IPS-20b (cell line): ENCODE data around the gene C2CD4B.

Source experiments
- H3K27ac ChIP-seq: one replicate; pipeline ENCODE4 v1.5.1; 2013; ENCODE audit warnings: low read length
- H3K27me3 ChIP-seq: 2 replicates; pipeline ENCODE4 v1.6.1; 2013; ENCODE audit warnings: mild to moderate bottlenecking, low read length, inconsistent platforms; ENCODE audit not compliant: insufficient read depth
- H3K36me3 ChIP-seq: 2 replicates; pipeline ENCODE4 v1.6.1; 2013; ENCODE audit warnings: low read depth, mild to moderate bottlenecking, inconsistent platforms, low read length, moderate library complexity; ENCODE audit not compliant: insufficient read depth
- H3K4me1 ChIP-seq: 2 replicates; pipeline ENCODE4 v1.6.1; 2013; ENCODE audit warnings: mild to moderate bottlenecking, control low read depth, inconsistent platforms, low read length, moderate library complexity; ENCODE audit not compliant: insufficient read depth
- H3K4me3 ChIP-seq: 2 replicates; pipeline ENCODE4 v1.5.1; 2013; ENCODE audit warnings: mild to moderate bottlenecking, low read length, inconsistent platforms
- H3K9ac ChIP-seq: 2 replicates; pipeline ENCODE4 v1.6.1; 2013; ENCODE audit warnings: low read depth, mild to moderate bottlenecking, inconsistent platforms, low read length, moderate library complexity
- H3K9me3 ChIP-seq: 2 replicates; pipeline ENCODE4 v1.6.1; 2013; ENCODE audit warnings: mild to moderate bottlenecking, low read depth, low read length, inconsistent platforms; ENCODE audit not compliant: insufficient read depth

The C2CD4B gene

DNA sequence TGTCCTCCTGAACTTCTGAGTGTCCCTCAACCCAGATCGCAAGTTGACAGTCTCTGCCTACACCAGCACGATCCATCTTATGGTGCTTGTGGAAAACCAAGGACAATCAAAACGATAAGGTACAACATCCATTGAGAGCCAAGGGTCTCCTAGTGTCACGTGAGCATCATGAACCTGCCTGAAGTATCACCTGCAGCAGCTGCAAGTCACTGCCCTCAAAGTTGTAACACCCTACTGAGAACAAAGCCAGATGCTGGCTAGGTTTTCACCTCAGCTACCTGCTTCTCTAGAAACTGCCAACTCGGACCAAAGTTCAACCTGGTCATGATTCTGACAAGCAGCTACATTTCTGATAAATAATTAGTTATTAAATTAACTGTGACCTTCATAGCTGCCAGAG lies 17.5 kb downstream of the C2CD4B start:
- H3K4me1 ChIP-seq: peaks cover 6% of the 10 kb centered on the region; the same call in 1 of the 2 replicates
- H3K9me3 ChIP-seq: no peaks in the 10 kb centered on the region
- H3K36me3 ChIP-seq: no peaks in the 10 kb centered on the region
- no peak overlapping the region for H3K4me3 ChIP-seq
- no peak overlapping the region for H3K9ac ChIP-seq
- no peaks in the 10 kb centered on the region for H3K27me3 ChIP-seq
- no peak overlapping the region for H3K27ac ChIP-seq

DNA sequence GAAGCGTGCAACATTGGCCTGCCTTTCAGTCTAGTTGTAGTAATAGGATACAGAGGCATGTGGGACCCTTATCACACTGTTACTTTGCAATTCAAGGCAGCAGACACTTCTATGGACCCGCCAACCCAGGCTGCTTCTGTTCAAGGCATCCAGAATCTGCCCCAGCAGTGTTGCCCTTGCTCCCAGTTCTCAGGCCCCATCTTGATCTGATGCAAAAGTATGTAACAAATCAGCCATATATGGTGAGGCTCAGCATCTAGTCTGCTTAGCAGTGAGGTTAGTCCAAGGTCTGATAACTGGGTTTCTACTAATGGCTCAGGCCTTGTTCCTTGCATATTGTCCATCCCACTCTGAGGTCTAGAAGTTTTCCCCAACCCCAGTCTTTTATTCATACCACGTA lies 17.9 kb downstream of the C2CD4B start:
- no peaks in the 10 kb centered on the region for H3K27me3 ChIP-seq

DNA sequence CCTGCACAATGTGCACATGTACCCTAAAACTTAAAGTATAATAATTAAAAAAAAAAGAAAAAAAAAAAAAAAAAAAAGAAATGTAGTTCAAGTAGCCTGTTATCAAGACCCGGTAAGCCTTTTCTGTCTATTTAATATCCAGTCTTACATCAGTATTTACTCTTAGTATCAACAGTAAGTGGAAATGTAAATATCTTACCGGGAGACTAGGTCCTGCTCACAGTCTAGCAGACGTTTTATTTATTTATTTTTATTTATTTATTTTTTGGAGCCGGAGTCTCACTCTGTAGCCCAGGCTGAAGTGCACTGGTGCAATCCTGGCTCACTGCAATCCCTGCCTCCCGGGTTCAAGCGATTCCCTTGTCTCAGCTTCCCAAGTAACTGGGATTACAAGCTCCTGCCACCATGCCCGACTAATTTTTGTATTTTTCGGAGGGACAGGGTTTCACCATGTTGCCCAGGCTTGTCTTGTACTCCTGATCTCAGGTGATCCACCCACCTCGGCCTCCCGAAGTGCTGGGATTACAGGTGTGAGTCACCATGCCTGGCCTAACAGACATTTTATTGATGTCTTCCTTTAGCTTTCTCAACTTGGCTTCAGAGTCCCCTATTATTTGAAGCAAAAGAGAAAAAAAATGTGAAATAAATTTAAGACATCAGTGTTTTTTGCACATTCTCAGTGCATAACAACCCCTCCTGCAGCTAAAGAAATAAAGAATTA lies 19.9 kb downstream of the C2CD4B start:
- Histone ChIP-seq H3K9me3 (no peaks in the 10 kb centered on the region), H3K4me3 (no peak overlapping the region), H3K27ac (no peak overlapping the region), H3K4me1 (peaks cover 12% of the 10 kb centered on the region; the same call in 1 of the 2 replicates), H3K36me3 (no peaks in the 10 kb centered on the region), H3K9ac (no peak overlapping the region), H3K27me3 (no peaks in the 10 kb centered on the region)

More for the DNA sequence above, 17.9 kb downstream of the C2CD4B start:
- Histone ChIP-seq H3K4me3 (no peak overlapping the region), H3K9me3 (no peaks in the 10 kb centered on the region), H3K9ac (no peak overlapping the region), H3K27ac (no peak overlapping the region), H3K36me3 (no peaks in the 10 kb centered on the region), H3K4me1 (peaks cover 10% of the 10 kb centered on the region; the same call in 1 of the 2 replicates)

- Histone ChIP-seq H3K27ac (no peak overlapping the region), H3K4me1 (peaks cover 12% of the 10 kb centered on the region; the same call in 1 of the 2 replicates), H3K9ac (no peak overlapping the region), H3K36me3 (no peaks in the 10 kb centered on the region), H3K4me3 (peak overlapping the region; percentile 46; the same call in 1 of the 2 replicates), H3K9me3 (no peaks in the 10 kb centered on the region), H3K27me3 (no peaks in the 10 kb centered on the region)
Measured at GRCh38 chr15:62142736-62143135, 22.3 kb downstream of the C2CD4B start.

- Histone ChIP-seq H3K9ac (no peak overlapping the region), H3K4me3 (peak overlapping the region; percentile 46; the same call in 1 of the 2 replicates), H3K4me1 (peaks cover 12% of the 10 kb centered on the region; the same call in 1 of the 2 replicates), H3K36me3 (no peaks in the 10 kb centered on the region), H3K9me3 (no peaks in the 10 kb centered on the region), H3K27ac (no peak overlapping the region), H3K27me3 (no peaks in the 10 kb centered on the region)
Measured at GRCh38 chr15:62141643-62142588, 23.2 kb downstream of the C2CD4B start.

DNA sequence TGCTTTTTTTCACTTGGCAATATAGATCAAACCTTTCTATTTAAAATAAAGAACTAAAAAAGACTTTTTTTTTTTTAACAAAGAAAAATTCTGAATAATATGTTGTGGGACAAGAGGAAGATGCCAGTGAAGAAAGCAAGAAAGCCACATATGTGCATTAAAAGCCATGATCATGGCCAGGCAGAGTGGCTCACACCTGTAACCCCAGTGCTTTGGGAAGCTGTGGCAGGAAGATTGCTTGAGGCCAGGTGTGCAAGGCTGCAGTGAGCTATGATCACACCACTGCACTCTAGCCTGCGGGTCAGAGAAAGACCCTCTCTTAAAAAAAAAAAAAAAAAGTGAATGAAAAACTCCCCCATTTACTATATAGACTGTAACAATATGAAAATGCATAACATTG lies 23.9 kb downstream of the C2CD4B start:
- no peaks in the 10 kb centered on the region for H3K36me3 ChIP-seq
- no peak overlapping the region for H3K4me3 ChIP-seq
- no peaks in the 10 kb centered on the region for H3K27me3 ChIP-seq
- no peak overlapping the region for H3K27ac ChIP-seq
- H3K9ac ChIP-seq: no peak overlapping the region
- H3K9me3 ChIP-seq: no peaks in the 10 kb centered on the region
- peaks cover 12% of the 10 kb centered on the region; the same call in 1 of the 2 replicates for H3K4me1 ChIP-seq

DNA sequence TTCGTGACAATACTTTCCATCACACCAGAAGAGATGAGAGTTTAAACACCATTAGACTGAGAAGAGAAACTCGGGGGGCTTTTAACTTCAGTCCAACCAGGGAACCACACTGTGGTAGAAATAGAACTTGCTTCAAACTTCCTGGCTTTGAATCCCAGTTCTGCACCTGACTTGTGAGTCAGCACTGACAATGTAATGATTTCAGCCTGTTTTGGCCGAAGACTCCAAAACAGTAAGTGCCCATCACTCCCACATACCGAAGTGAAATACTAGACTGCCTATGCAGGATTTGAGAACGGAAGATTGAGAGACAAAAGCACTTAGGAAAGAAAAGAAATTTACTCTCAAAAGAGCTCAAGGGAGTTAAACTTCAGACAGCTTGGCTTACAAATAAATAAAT lies 27.0 kb downstream of the C2CD4B start:
- H3K27me3 ChIP-seq: no peaks in the 10 kb centered on the region
- no peak overlapping the region for H3K9ac ChIP-seq
- no peak overlapping the region for H3K27ac ChIP-seq
- H3K4me1 ChIP-seq: peaks cover 11% of the 10 kb centered on the region; the same call in 1 of the 2 replicates
- no peaks in the 10 kb centered on the region for H3K36me3 ChIP-seq
- H3K4me3 ChIP-seq: no peak overlapping the region
- no peaks in the 10 kb centered on the region for H3K9me3 ChIP-seq

DNA sequence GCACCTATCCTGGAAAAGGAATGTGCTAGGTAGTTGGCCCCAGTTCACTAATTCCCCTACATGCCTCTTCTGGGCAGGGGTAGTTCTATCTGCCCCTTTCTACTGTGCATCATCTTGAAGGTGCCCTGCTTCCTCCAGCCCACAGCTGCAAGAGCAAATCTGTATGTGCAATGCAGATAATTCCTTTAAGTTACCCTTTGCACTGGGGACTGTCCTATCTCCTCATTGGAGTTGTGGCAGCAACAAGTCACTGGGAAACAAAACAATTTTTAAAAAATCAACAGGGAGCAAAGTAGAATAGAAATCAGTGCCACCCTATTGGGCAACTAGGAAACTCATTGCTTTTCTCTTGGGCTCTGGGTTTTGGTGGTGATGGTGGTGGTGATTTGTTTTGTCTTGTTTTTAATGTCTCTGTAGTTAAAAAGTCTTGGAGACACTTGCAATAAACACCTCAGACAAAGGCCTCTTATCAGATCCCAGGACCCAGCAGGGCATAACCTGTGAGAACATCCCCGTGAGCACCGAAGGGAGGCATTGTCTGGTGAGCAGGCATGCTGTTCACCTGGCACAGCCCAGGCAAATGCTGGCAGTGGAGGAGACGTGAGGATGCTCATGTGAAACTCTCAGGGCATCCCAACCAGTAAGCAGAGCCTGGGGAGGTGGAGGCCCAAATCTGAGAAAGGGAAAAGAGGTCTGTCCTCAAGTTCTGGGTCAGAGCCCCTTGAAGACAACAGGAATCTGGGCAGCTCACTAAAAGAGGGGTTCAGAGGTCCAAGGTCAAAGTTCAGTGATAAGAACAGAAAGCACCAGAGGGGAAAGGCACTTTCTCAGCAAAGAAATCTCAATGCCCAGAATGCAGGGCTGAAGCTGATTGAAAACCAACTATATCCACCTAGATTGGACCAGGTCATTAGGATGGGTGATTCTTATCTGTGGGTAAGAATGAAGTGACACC lies 27.9 kb downstream of the C2CD4B start:
- Histone ChIP-seq H3K27me3 (no peaks in the 10 kb centered on the region), H3K9me3 (no peaks in the 10 kb centered on the region), H3K9ac (no peak overlapping the region), H3K36me3 (no peaks in the 10 kb centered on the region), H3K4me3 (no peak overlapping the region), H3K4me1 (peaks cover 2% of the 10 kb centered on the region; the same call in 1 of the 2 replicates), H3K27ac (no peak overlapping the region)

DNA sequence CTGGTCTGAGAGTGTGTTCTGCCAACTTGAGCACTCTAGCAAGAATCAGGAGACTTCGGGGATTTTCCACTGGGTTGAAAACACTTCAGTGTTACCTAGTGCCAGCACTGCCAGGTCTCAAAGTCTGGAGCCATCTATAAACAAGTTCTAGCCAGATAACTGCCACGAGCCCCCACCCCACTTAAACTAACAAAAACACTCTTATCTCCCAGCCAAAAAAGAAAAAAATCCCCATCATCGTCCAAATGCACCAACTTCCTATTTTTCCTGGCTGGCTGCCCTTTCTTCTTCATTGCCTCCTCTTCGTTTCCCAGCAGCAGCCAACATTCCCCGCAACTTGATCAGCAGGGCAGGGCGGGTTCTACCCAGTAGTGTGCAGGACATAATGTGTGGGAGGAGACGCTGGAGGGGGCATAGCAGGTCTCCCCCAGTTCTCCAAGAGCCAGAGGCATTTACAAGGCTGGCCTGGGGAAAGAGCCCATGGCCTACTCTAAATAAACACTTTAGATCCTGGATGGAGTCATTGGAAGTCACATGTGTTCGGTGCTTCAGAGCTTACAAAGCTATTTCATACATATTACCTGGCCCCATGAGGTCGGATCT lies 29.5 kb downstream of the C2CD4B start:
- no peaks in the 10 kb centered on the region for H3K4me1 ChIP-seq
- H3K27ac ChIP-seq: no peak overlapping the region
- H3K36me3 ChIP-seq: no peaks in the 10 kb centered on the region
- H3K9me3 ChIP-seq: no peaks in the 10 kb centered on the region
- H3K27me3 ChIP-seq: no peaks in the 10 kb centered on the region
- H3K4me3 ChIP-seq: no peak overlapping the region
- H3K9ac ChIP-seq: no peak overlapping the region

DNA sequence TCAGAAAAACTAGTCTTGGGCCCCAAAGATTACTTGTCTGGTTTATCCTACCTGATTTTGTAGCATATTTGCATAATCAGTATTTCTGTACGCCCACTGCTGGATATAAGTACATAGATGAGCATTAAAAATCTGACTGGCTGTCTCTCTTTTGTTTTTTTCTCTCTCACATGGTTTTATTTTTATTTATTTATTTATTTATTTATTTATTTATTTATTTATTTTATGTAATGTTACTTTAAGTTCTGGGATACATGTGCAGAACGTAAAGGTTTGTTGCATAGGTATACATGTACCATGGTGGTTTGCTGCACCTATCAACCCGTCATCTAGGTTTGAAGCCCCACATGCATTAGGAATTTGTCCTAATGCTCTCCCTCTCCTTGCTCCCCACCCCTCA lies 31.9 kb downstream of the C2CD4B start:
- Histone ChIP-seq H3K27me3 (no peaks in the 10 kb centered on the region), H3K4me1 (no peaks in the 10 kb centered on the region), H3K36me3 (no peaks in the 10 kb centered on the region), H3K4me3 (no peak overlapping the region), H3K9ac (no peak overlapping the region), H3K27ac (no peak overlapping the region), H3K9me3 (no peaks in the 10 kb centered on the region)
